H1 (cell line): Measurements from ENCODE around the gene RDH5. TPM values are rescaled to one million over a fixed set of nuclear protein-coding genes. Genes with fewer than 3 reads are reported as not detected.

Experiments
- ASH2L ChIP-seq: fragments of 200-600, 300-600 bp; sonication (generic); IDR thresholded peaks from one replicate; pipeline ENCODE4 v1.7.1; 2017; ENCODE audit warnings: low read length
- CHD2 ChIP-seq: IDR thresholded peaks from 2 replicates; pipeline ENCODE4 v1.6.1; 2012; ENCODE audit warnings: low read length, improper control_type of control experiment
- CREB1 ChIP-seq: IDR thresholded peaks from 2 replicates; pipeline ENCODE4 v1.6.1; 2012; ENCODE audit warnings: inconsistent platforms
- EP300 ChIP-seq, 2 experiments: IDR thresholded peaks; 1 replicate in 1 of 2; 2 replicates in 1 of 2; pipeline ENCODE4 v1.6.1; 2011 to 2012; ENCODE audit warnings: low read depth in 2 of 2, low read length in 2 of 2, mild to moderate bottlenecking in 2 of 2, borderline replicate concordance in 1 of 2, inconsistent platforms in 1 of 2, moderate library complexity in 1 of 2
- HDAC2 ChIP-seq, 2 experiments: fragments of 300-600 bp in 1 of 2; sonication (generic) in 1 of 2; IDR thresholded peaks; 2 replicates each; pipeline ENCODE4 v1.6.1; 2011 to 2012; ENCODE audit warnings: low read depth in 2 of 2, low read length in 2 of 2, mild to moderate bottlenecking in 2 of 2, moderate library complexity in 2 of 2, borderline replicate concordance in 1 of 2, inconsistent platforms in 1 of 2
- JUN ChIP-seq: IDR thresholded peaks from 2 replicates; pipeline ENCODE4 v1.6.1; 2011; ENCODE audit warnings: low read depth, mild to moderate bottlenecking, improper control_type of control experiment, low read length
- JUND ChIP-seq: IDR thresholded peaks from 2 replicates; pipeline ENCODE4 v1.6.1; 2011; ENCODE audit warnings: mild to moderate bottlenecking, improper control_type of control experiment, low read length
- MAFK ChIP-seq: IDR thresholded peaks from 2 replicates; pipeline ENCODE4 v1.6.1; 2012; ENCODE audit warnings: low read depth, mild to moderate bottlenecking, improper control_type of control experiment, low read length
- NRF1 ChIP-seq: IDR thresholded peaks from 2 replicates; pipeline ENCODE4 v1.6.1; 2011; ENCODE audit warnings: mild to moderate bottlenecking, low read depth, low read length, improper control_type of control experiment
- RBBP5 ChIP-seq: IDR thresholded peaks from 2 replicates; pipeline ENCODE4 v1.7.1; 2012; ENCODE audit warnings: low read depth, mild to moderate bottlenecking, inconsistent platforms, low read length, moderate library complexity, borderline replicate concordance
- SAP30 ChIP-seq: fragments of 300-600 bp; sonication (generic); IDR thresholded peaks from 2 replicates; pipeline ENCODE4 v1.7.1; 2012; ENCODE audit warnings: low read length, moderate library complexity, mild to moderate bottlenecking, inconsistent platforms; ENCODE audit not compliant: insufficient read depth, insufficient replicate concordance
- SP2 ChIP-seq: IDR thresholded peaks from 2 replicates; pipeline ENCODE4 v1.6.1; 2012; ENCODE audit warnings: mild to moderate bottlenecking, low read length, inconsistent platforms
- SP4 ChIP-seq: IDR thresholded peaks from 2 replicates; pipeline ENCODE4 v1.6.1; 2012; ENCODE audit warnings: low read length, inconsistent platforms
- TAF1 ChIP-seq: IDR thresholded peaks from 2 replicates; pipeline ENCODE4 v1.6.1; 2011; ENCODE audit warnings: mild to moderate bottlenecking, low read depth, low read length
- TAF7 ChIP-seq: optimal IDR thresholded peaks from 2 replicates; pipeline ENCODE3; 2011; ENCODE audit warnings: low read depth, mild to moderate bottlenecking, inconsistent platforms, low read length, moderate library complexity, borderline replicate concordance
- TBP ChIP-seq: IDR thresholded peaks from 2 replicates; pipeline ENCODE4 v1.6.1; 2011; ENCODE audit warnings: low read depth, low read length, improper control_type of control experiment
- TCF12 ChIP-seq: IDR thresholded peaks from 2 replicates; pipeline ENCODE4 v1.6.1; 2011; ENCODE audit warnings: low read depth, mild to moderate bottlenecking, low read length
- polyA plus RNA-seq, 7 experiments: library from polyadenylated mRNA; depleted of rRNA in 3 of 7; stranded (reverse) in 5 of 7; unstranded in 2 of 7; fragments of >200 nt in 5 of 7; fragments of 200-250 nt in 2 of 7; gene quantifications; 1 replicate in 5 of 7; 2 replicates in 1 of 7; 4 replicates in 1 of 7; pipeline versions ENCODE4 v1.2.1 to v1.2.3, GENCODE V29; 2011 to 2013; ENCODE audit warnings: missing spikeins in 2 of 7, mixed read lengths in 2 of 7
- total RNA-seq: library from RNA; stranded (reverse); fragmentation: NEBNext Ultra II Directional; extraction: Animal tissue kit (Norgen Biotek cat#: 25700); gene quantifications from 2 replicates; pipeline ENCODE4 v1.2.1, GENCODE V29; 2021
- TF ChIP-seq, protein P1 (sequence below): IDR thresholded peaks from 2 replicates; pipeline ENCODE4 v1.6.1; 2011; ENCODE audit warnings: low read length, improper control_type of control experiment
- TF ChIP-seq, protein P2 (sequence below): IDR thresholded peaks from 2 replicates; pipeline ENCODE4 v1.6.1; 2012; ENCODE audit warnings: inconsistent platforms

Gene RDH5
- total and polyA plus RNA-seq, 2 of the 8 experiments (the other 6 are each of a cell fraction or from before 2014, with no cell fraction given): 4.2 to 6.0 TPM

DNA sequence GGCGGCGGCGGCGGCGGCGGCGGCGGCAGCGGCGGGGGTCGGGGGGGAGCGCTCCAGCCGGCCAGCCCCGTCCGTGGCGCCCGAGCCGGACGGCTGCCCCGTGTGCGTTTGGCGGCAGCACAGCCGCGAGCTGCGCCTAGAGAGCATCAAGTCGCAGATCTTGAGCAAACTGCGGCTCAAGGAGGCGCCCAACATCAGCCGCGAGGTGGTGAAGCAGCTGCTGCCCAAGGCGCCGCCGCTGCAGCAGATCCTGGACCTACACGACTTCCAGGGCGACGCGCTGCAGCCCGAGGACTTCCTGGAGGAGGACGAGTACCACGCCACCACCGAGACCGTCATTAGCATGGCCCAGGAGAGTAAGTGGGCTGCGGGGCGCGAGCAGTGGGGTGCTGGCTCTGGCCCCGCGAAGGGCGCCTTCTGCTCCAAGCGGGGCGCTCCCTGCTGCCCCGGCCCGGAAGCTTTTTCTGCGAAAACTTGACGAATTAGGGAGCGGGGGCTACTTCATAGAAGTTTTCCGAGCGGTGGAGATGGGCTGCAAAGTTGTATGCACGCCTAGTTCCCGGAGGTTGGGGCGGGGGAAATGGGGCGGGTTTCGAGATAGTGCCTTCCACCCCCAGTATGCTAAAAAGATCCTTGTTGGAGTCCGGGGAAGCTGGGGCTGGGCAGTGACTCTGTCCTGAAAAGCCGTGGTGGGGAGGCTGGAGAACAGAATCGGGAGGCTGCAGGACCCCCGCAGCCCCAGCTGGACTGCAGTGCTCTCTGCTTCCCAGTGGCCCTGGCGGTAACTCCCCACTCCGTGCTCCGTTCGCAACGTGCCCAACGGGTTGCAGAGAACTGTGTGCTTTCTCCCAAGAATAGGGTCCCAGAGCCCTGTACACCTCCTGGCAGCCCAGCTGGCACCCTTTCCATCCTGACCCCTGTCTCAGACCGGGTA is 23.5 kb downstream of the RDH5 start (continued):
- TF ChIP-seq JUN (no peak), NRF1 (no peak), RBBP5 (0 out of 2 replicates have a peak, but pooled peaks have one; percentile 44), ASH2L (peak; percentile 30), TAF7 (peak; percentile 51), SP2 (no peak), JUND (no peak), TBP (peak; percentile 42; the same call in 1 of the 2 replicates), SAP30 (peak; percentile 84), CREB1 (peak; percentile 32; the same call in 1 of the 2 replicates), MAFK (no peak), CHD2 (no peak), TAF1 (peak; percentile 41; the same call in 1 of the 2 replicates), HDAC2 (IDR thresholded peaks at IDR 0.05; ENCODE audit: borderline replicate concordance in 1 of 2, low read depth in 2 of 2, low read length in 2 of 2) (no peak), EP300 (IDR thresholded peaks at IDR 0.05; ENCODE audit: borderline replicate concordance in 1 of 2, low read depth in 2 of 2, low read length in 2 of 2) (no peak), SP4 (no peak), TCF12 (no peak)
- TF ChIP-seq, protein P1, sequence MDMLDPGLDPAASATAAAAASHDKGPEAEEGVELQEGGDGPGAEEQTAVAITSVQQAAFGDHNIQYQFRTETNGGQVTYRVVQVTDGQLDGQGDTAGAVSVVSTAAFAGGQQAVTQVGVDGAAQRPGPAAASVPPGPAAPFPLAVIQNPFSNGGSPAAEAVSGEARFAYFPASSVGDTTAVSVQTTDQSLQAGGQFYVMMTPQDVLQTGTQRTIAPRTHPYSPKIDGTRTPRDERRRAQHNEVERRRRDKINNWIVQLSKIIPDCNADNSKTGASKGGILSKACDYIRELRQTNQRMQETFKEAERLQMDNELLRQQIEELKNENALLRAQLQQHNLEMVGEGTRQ: no peak
- TF ChIP-seq, protein P2, sequence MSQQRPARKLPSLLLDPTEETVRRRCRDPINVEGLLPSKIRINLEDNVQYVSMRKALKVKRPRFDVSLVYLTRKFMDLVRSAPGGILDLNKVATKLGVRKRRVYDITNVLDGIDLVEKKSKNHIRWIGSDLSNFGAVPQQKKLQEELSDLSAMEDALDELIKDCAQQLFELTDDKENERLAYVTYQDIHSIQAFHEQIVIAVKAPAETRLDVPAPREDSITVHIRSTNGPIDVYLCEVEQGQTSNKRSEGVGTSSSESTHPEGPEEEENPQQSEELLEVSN: peak; percentile 12; the same call in 1 of the 2 replicates
